Measurements from ENCODE around the gene NLRC5.
"Not testable (repeated sequence)": the region's sequence is repeated elsewhere in the genome, so short reads cannot be mapped to it uniquely, and the experiment has no call there.

The NLRC5 gene

DNA sequence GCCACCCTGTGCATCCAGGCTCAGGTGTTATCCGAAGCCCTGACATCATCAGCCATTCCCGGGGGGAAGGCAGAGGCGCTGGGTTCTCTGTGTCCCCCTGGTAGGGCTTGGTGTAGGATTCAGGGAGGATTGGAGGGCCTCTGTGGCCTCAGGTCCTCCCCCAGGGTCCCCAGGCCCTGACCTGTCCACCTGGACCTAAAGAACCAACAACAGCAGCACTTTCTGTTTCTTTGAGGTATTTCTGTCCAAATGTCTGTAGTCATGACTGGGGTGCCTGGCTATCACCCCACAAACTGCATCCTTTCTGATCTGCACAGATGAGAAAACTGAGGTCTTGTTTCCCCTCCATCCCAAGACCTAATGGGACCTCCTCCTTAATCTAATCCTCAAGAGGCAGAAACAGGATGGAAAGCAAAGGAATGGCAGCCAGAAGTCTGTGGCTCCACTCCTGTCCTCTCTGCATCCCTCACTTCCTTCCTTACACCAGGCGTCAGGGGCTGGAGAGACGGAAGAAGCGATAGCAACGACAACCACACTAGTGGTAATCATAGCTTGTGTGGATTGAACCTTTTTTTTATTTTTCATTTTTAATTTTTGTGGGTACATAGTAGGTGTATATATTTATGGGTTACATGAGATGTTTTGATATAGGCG, 11.8 kb downstream of the NLRC5 start:
- no peak for DNase-seq (ENCODE audit: low spot score)
- Histone ChIP-seq H3K27ac (peak overlapping the region; percentile 78 to 87), H3K4me3 (no peak overlapping the region)
- TF ChIP-seq, protein P1, sequence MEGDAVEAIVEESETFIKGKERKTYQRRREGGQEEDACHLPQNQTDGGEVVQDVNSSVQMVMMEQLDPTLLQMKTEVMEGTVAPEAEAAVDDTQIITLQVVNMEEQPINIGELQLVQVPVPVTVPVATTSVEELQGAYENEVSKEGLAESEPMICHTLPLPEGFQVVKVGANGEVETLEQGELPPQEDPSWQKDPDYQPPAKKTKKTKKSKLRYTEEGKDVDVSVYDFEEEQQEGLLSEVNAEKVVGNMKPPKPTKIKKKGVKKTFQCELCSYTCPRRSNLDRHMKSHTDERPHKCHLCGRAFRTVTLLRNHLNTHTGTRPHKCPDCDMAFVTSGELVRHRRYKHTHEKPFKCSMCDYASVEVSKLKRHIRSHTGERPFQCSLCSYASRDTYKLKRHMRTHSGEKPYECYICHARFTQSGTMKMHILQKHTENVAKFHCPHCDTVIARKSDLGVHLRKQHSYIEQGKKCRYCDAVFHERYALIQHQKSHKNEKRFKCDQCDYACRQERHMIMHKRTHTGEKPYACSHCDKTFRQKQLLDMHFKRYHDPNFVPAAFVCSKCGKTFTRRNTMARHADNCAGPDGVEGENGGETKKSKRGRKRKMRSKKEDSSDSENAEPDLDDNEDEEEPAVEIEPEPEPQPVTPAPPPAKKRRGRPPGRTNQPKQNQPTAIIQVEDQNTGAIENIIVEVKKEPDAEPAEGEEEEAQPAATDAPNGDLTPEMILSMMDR (IDR thresholded peaks at IDR 0.05) = no peak

DNA sequence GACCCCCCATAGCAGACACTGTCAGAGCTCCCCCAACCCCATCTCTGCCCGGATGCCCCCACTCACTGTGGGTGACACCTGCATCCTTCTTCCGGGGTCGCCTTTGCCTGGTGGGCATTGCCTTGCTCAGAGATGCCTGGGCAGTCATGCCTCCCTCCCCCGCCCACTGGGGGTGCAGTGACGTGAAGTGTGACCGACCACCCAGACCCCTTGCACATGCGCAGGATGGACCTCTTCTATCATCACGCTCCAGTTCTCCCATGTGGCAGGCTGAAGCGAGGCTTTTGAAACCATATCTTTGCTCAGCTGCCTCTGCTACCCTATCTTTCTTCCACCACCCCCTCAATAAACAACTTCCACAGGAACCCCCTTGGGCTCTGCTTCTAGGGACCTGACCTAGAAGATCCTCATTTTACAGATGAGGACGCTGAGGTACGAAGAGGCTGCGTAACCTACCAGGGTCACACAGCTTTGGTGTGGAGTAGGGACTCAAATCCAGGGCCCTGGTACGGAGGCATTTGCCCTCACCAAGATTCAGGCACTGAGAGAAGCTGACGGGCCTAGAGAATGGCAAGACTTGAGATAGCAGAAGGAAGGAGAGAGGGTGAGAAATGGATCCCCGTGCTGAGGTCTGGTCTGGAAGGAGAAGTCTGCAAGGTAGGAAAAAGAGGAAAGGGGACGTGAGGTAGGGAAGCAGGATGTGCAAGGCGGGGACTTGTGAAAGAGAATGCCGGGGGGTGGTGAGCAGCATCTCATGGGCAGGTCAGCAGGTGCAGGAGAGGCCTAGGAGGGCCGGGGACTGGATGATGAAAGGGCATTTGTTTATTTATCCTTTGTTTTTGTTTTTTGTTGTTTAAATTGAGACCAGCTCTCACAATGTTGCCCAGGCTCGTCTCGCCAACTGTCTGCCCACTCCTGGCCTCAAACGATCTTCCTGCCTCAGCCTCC, 14.4 kb downstream of the NLRC5 start:
- no peak for DNase-seq (ENCODE audit: low spot score)
- Histone ChIP-seq H3K4me3 (no peak overlapping the region), H3K27ac (no peak overlapping the region)
- TF ChIP-seq, protein P1 (IDR thresholded peaks at IDR 0.05) = no peak

DNA sequence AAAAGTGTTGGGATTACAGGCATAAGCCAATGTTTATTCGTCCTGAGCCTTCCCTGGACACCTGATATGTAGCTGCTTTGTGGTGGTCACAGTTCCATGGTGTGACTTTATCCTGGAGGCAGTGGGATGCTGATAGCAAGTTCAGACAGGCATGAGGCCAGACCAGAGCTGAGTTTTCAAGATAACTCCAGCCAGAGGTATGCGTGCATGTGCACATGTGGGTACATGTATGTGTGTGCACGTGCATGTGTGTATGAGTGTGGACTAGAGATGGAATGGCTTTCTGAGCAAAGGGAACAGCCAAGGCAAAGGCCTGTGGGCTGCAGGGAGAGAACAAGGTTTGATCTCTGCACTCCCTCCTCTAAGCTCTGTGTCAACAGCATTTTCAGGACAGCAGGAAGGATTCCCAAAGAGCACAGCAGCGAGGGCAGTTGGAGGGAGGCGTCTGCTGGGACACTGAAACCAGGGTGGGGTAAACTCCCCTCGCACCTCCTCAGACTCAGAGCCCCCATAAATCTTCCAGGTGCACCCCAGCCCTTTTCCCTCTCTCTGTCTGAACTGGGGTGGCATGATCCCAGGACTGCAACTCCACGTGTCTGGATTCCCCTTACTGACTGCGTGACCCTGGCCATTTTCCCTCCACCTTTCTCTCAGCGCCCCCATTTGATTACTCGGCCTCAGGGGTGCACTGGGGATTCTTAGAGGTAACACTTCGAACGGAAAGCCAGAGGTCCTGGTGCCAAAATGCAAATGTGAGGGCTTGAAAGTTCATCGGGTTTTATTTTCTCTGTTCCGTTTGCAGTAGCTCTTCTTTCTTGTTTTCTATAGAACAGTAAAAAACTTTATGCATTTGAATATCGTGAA, 15.3 kb downstream of the NLRC5 start:
- TF ChIP-seq, protein P1 (IDR thresholded peaks at IDR 0.05) = no peak
- H3K27ac ChIP-seq = no peak overlapping the region
- no peak overlapping the region for H3K4me3 ChIP-seq
- no peak for DNase-seq (ENCODE audit: low spot score)

DNA sequence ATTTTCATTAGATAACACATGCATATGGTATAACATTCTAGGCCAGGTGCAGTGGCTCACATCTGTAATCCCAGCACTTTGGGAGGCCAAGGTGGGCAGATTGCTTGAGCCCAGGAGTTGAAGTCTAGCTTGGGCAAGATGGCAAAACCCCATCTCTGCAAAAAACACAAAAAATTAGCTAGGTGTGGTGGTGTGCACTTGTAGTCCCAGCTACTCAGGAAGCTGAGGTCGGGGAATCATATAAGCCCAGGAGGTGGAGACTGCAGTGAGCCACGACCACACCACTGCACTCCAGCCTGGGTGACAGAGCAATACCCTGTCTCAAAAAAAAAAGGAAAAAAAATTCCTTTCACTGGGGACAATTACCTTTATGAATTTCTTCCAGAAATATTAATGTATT, 16.2 kb downstream of the NLRC5 start:
- DNase-seq (ENCODE audit: low spot score); H3K27ac ChIP-seq: not testable (repeated sequence)

DNA sequence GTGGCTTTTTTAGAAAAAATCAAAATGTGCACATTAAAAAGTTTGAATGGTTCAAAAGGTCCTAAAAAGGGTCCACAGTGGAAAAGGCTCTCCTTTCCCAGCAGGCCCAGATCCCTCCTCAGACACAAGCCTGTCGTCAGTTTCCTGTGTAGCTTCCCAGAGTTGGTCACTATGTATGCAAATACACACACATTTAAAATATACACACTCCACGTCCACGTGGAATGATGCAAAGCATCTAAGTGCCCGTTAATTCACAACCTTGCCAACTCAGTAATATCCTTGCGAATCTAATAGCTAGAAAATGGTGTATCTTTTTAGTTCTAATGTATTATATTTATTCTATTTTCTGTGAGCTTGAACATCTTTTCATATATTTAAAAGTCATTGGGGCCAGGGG, 17.7 kb downstream of the NLRC5 start:
- no peak overlapping the region for H3K4me3 ChIP-seq
- TF ChIP-seq, protein P1 (IDR thresholded peaks at IDR 0.05) = no peak
- DNase-seq (ENCODE audit: low spot score) = no peak
- H3K27ac ChIP-seq = no peak overlapping the region

More for the DNA sequence above, 16.2 kb downstream of the NLRC5 start:
- H3K4me3 ChIP-seq = not testable (repeated sequence)

DNA sequence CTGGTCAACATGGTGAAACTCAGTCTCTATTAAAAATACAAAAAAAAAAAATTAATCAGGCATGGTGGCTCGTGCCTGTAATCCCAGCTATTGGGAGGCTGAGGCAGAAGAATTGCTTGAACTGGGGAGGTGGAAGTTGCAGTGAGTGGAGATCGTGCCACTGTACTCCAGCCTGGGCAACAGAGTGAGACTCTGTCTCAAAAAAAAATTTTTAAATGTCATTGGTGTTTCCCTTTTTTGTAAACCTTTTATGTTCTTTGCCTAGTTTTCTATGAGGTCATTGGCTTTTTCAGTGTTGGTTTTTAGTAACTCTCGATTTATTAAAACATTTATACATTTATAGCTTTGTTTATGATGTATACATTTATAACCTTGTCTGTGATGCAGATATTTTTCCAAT, 18.2 kb downstream of the NLRC5 start:
- TF ChIP-seq, protein P1 (IDR thresholded peaks at IDR 0.05) = no peak
- Histone ChIP-seq H3K27ac (no peak overlapping the region), H3K4me3 (no peak overlapping the region)
- no peak for DNase-seq (ENCODE audit: low spot score)

DNA sequence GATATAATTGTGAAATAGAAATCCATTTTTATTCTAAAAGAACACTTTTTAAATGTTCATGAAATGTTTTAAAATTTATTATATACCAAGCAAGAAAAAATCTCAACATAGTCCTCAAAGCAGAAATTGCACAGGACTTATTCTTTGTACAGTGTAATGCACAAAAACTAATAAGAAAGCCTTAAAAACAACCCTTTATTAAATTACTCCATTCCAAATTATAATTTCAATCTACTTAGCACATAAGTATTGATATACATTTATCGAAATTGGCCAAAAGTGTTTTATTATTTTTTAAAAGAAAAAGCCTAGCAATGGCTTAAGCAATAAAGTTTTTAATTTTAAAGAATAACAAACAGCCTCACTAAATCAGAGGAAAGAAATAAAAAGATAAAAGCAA, 19.1 kb downstream of the NLRC5 start:
- TF ChIP-seq, protein P1 (IDR thresholded peaks at IDR 0.05) = no peak
- H3K4me3 ChIP-seq = no peak overlapping the region
- no peak overlapping the region for H3K27ac ChIP-seq
- DNase-seq (ENCODE audit: low spot score) = no peak

Data from coronary artery (tissue), 2 donors.